Fibroblast of pulmonary artery (primary cell): ENCODE results near the gene RPL27.
"Not testable (repeated sequence)": the region's sequence is repeated elsewhere in the genome, so short reads cannot be mapped to it uniquely, and the experiment has no call there.

Experiments
- DNase-seq: peaks from one replicate; pipeline ENCODE4 v3.0.0-alpha.2; 2010; ENCODE audit warnings: low read depth
- H3K4me3 ChIP-seq: replicated peaks from 2 replicates; pipeline ENCODE4 v1.5.1; 2011; ENCODE audit warnings: low read depth, mild to moderate bottlenecking, control low read depth, low read length, moderate library complexity
- CTCF ChIP-seq: IDR thresholded peaks from 2 replicates; pipeline ENCODE4 v1.5.1; 2011; ENCODE audit warnings: mild to moderate bottlenecking, control low read depth, low read length, inconsistent platforms; ENCODE audit errors: missing control alignments

Gene RPL27

GRCh38 chr17:42997390-42997983 is 732 bp upstream of the RPL27 start:
- no peak for DNase-seq
- TF ChIP-seq CTCF = no peak
- H3K4me3 ChIP-seq = peak overlapping the region; percentile 43

DNA sequence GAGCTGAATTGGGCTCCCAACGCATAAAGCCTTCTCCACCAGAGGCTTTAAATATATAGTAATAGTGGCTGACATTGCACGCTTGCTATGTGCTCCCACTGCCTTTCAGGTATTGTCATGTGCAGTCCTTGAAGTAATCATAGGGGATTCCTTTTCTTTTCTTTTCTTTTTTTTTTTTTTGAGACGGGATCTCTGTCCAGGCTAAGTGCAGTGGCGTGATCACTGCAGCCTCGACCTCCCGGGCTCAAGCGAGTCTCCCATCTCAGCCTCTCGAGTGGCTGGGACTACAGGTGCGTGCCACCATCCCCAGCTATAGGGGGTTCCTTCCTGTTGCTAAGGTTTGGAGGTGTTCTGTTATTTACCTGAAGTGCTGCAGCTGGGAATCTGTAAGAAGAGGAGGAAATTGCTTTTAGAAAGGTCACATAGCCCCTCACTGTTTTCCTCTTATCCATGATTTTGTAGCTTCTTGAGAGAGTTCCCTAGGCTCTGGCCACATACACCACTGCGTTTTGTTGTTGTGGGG is 845 bp downstream of the RPL27 start:
- DNase-seq = no peak
- no peak for TF ChIP-seq CTCF
- peak overlapping the region; percentile 95 for H3K4me3 ChIP-seq

DNA sequence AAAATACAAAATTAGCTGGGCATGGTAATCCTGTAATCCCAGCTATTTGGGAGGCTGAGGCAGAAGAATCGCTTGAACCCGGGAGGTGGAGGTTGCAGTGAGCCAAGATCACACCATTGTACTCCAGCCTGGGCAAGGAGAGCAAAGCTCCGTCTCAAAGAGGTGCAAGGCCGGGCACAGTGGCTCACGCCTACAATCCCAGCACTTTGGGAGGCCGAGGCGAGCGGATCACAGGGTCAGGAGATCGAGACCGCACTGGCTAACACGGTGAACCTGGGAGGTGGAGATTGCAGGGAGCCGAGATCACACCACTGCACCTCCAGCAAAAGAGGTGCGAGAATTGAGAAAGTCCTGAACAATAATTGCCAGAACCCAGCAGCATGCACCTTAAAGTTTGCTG is 2.7 kb downstream of the RPL27 start:
- H3K4me3 ChIP-seq, DNase-seq: not testable (repeated sequence)

DNA sequence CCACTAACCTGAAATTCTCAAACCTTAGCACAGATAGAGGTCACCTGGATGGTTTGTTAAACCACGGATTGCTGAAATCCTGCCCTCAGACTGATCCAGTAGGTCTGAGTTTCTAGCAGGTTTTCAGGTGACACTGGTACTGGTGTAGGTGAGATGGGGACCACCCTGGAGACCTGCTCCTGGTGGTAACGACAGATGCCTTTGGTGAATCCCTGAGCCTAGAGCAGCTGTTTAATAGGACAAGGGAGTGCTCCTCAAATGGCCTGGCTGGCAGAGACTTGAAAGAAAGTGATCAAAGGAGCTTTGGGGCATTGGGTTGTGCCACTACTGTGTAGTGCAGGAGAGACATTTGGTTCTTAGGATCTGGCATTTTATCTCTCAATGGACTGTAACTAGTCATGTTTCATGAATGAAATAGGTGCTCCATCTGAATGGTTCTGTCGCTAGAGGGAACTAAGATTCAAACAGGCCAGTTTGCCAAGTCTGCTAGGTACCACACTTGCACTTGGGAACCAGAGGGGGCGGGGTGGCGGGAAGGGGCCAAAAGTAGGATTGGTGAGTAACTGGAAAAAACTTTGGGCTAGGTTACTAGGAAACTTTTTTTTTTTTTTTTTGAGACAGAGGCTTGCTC is 5.4 kb downstream of the RPL27 start:
- TF ChIP-seq CTCF = no peak
- H3K4me3 ChIP-seq = no peak overlapping the region
- DNase-seq = no peak

- peak within 1 kb of the TSS; percentile 92 for H3K4me3 ChIP-seq
- peak; percentile 23 for TF ChIP-seq CTCF
- DNase-seq = peak; percentile 84
Measured at GRCh38 chr17:43006639-43007551, 8.7 kb downstream of the RPL27 start, which contains the start of gene IFI35. Gene IFI35, plus strand, starts transcription at chr17:43006784. Its CDS starts 164 bp downstream, at chr17:43006948.

- TF ChIP-seq CTCF = no peak
- no peak for DNase-seq
- H3K4me3 ChIP-seq = no peak overlapping the region
Measured at GRCh38 chr17:43010667-43011308, 12.6 kb downstream of the RPL27 start.
